Astrocyte (in vitro differentiated cells and primary cell): ENCODE data around the gene FBXW10B.

Source experiments
- EZH2 ChIP-seq: IDR thresholded peaks from 2 replicates; pipeline ENCODE4 v1.6.1; 2012; ENCODE audit warnings: mild to moderate bottlenecking, low read length, inconsistent platforms; ENCODE audit not compliant: insufficient read depth
- TF ChIP-seq, protein P1 (sequence below): IDR thresholded peaks from 2 replicates; pipeline ENCODE4 v1.5.1; 2011; ENCODE audit warnings: low read depth, mild to moderate bottlenecking, inconsistent platforms, low read length, moderate library complexity; ENCODE audit not compliant: insufficient read depth

DNA sequence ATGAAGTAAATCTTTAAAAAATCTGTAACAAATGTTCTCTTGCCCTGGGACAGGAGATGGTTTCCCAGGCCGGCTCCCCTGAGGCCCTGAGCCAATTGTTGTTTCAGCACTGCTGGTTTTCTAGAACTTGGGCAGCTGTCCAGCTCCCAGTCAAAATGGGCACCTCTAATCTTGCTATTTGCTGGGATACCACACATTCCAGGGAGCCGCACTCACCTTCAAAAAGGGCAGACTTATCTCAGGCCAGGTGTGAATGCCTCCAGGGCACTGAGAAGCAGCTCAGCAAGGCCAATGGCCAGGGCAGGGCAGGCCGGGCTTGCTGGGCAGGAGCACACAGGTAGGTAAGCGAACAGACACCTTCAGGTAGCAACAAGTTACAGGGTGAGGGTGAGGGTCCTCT lies 40.2 kb upstream of the FBXW10B start:
- TF ChIP-seq, protein P1, sequence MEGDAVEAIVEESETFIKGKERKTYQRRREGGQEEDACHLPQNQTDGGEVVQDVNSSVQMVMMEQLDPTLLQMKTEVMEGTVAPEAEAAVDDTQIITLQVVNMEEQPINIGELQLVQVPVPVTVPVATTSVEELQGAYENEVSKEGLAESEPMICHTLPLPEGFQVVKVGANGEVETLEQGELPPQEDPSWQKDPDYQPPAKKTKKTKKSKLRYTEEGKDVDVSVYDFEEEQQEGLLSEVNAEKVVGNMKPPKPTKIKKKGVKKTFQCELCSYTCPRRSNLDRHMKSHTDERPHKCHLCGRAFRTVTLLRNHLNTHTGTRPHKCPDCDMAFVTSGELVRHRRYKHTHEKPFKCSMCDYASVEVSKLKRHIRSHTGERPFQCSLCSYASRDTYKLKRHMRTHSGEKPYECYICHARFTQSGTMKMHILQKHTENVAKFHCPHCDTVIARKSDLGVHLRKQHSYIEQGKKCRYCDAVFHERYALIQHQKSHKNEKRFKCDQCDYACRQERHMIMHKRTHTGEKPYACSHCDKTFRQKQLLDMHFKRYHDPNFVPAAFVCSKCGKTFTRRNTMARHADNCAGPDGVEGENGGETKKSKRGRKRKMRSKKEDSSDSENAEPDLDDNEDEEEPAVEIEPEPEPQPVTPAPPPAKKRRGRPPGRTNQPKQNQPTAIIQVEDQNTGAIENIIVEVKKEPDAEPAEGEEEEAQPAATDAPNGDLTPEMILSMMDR = no peak
- no peak for TF ChIP-seq EZH2
